Mucosa of descending colon (tissue), 3 donors: ENCODE results near the gene KDM6A. TPM values are rescaled to one million over a fixed set of nuclear protein-coding genes. Genes with fewer than 3 reads are reported as not detected.
"Not testable (repeated sequence)": the region's sequence is repeated elsewhere in the genome, so short reads cannot be mapped to it uniquely, and the experiment has no call there.

ENCODE experiments used
- ATAC-seq: fragments of 200-7000 bp; cut with Tn5 transposase; one replicate; pipeline ENCODE4 v1.9.1; 2020; ENCODE audit warnings: mild to moderate bottlenecking, moderate library complexity
- DNase-seq, 3 donors: peaks; one replicate each; pipeline ENCODE4 v3.0.0-alpha.2; 2020
- H3K36me3 ChIP-seq: fragments of 200-600 bp; one replicate; pipeline ENCODE4 v1.8.0; 2021; ENCODE audit warnings: low read depth, mild to moderate bottlenecking
- H3K4me1 ChIP-seq: fragments of 200-600 bp; one replicate; pipeline ENCODE4 v1.8.0; 2021; ENCODE audit warnings: low read depth, mild to moderate bottlenecking
- H3K4me3 ChIP-seq: fragments of 200-600 bp; one replicate; pipeline ENCODE4 v1.8.0; 2021; ENCODE audit warnings: mild to moderate bottlenecking
- H3K9me3 ChIP-seq: fragments of 200-600 bp; one replicate; pipeline ENCODE4 v1.8.0; 2021; ENCODE audit warnings: mild to moderate bottlenecking
- intact Hi-C, 2 donors: fragments of 100-400 bp; cut with DNase I in 1 of 2; cut with micrococcal nuclease in 1 of 2; formaldehyde crosslinking; loops; one replicate each; pipeline versions ENCODE4 v1.11.0 to v1.11.1; 2022; cut with DNase I, micrococcal nuclease
- total RNA-seq, 3 donors: library from RNA; stranded (reverse); fragmentation: NEBNext Ultra II Directional in 2 of 3; extraction: Animal tissue kit (Norgen Biotek cat#: 25700) in 2 of 3; gene quantifications; one replicate each; pipeline versions ENCODE4 v1.2.1 to v1.2.4, GENCODE V29; 2021 to 2023
- TF ChIP-seq, protein P1 (sequence below): fragments of 200-600 bp; IDR thresholded peaks from one replicate; pipeline ENCODE4 v1.8.0; 2022; ENCODE audit warnings: antibody characterized with exemption, mild to moderate bottlenecking
- donor health status: DM: no; HTN: no; CAD: no; lungs with moderate emphysema.
- donor health status: DM: no; HTN: no; CAD: no.
- donor health status: DM: no; HTN: yes; CAD: no.

KDM6A gene
- total RNA-seq, 3 donors from 2014 or later: 24.0 to 41.5 (median 36.5) TPM

DNA sequence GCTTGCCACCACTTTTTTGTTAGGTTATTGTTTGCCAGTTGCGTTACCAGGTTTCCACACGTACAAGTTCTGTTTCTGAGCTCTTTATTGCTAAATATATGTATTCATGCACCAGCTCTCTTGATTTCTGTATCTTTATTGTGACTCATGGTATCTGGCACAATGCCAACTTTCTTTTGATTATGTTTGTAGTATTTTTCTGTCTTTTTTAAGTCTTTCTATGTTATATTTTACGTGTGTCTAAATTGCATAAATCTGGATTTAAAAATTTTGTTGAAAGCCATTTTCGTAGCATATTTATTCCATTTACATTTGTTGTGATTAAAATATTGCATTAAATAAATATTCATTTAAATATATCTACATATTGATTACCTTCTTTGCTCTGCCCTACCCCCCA is 73.8 kb downstream of the KDM6A start:
- Histone ChIP-seq H3K4me1 (no peaks in the 10 kb centered on the region), H3K9me3 (no peaks in the 10 kb centered on the region), H3K36me3 (no peaks in the 10 kb centered on the region), H3K4me3 (no peak overlapping the region)
- intact Hi-C loops: no loop called here
- TF ChIP-seq, protein P1, sequence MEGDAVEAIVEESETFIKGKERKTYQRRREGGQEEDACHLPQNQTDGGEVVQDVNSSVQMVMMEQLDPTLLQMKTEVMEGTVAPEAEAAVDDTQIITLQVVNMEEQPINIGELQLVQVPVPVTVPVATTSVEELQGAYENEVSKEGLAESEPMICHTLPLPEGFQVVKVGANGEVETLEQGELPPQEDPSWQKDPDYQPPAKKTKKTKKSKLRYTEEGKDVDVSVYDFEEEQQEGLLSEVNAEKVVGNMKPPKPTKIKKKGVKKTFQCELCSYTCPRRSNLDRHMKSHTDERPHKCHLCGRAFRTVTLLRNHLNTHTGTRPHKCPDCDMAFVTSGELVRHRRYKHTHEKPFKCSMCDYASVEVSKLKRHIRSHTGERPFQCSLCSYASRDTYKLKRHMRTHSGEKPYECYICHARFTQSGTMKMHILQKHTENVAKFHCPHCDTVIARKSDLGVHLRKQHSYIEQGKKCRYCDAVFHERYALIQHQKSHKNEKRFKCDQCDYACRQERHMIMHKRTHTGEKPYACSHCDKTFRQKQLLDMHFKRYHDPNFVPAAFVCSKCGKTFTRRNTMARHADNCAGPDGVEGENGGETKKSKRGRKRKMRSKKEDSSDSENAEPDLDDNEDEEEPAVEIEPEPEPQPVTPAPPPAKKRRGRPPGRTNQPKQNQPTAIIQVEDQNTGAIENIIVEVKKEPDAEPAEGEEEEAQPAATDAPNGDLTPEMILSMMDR: no peak
- no peak for ATAC-seq
- DNase-seq: no peak

DNA sequence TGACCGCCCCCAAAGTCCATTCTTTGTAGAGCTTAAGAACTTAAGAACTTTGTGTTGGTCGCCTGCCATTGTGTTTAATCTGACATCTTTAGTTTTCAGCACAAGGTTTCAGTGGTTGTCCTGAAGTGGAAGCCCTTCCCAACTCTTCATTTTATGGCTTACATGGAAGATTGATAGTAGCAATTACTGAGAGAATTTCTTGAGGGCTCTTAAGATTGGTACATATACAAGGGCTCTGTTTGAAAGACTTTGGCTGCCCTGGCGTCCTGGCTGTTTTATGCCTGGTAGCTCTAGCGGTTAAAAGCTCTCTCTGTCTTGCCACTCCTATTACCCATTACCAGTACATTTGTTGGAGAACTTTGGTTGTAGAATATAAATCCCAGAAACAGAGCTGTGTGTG is 75.0 kb downstream of the KDM6A start:
- ATAC-seq: no peak
- TF ChIP-seq, protein P1: no peak
- DNase-seq: no peak
- Histone ChIP-seq H3K4me3 (no peak overlapping the region), H3K4me1 (no peaks in the 10 kb centered on the region), H3K9me3 (no peaks in the 10 kb centered on the region), H3K36me3 (no peaks in the 10 kb centered on the region)
- intact Hi-C loops: no loop called here

DNA sequence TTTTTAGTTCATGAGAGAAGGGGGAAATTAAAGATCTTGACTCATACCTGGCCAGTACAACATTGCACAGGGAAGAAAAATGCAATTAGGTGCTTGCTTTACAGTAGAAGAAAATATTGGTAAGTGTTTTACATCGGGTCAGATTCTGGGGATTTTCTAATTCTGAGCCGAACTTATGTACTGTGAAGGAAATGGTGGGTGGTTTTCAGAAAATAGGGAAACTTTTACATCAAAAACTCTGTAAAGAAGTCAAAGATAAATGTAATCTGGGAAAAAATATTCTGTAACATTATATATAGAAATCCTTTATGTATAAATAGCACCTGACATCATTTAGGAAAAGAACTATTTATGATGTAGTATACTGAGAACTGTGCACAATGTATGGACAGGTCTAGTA is 75.4 kb downstream of the KDM6A start:
- intact Hi-C loops: no loop called here
- no peaks in the 10 kb centered on the region for H3K4me1 ChIP-seq
- H3K4me3 ChIP-seq: no peak overlapping the region
- DNase-seq: no peak
- H3K36me3 ChIP-seq: no peaks in the 10 kb centered on the region
- TF ChIP-seq, protein P1: no peak
- no peak for ATAC-seq
- H3K9me3 ChIP-seq: no peaks in the 10 kb centered on the region

DNA sequence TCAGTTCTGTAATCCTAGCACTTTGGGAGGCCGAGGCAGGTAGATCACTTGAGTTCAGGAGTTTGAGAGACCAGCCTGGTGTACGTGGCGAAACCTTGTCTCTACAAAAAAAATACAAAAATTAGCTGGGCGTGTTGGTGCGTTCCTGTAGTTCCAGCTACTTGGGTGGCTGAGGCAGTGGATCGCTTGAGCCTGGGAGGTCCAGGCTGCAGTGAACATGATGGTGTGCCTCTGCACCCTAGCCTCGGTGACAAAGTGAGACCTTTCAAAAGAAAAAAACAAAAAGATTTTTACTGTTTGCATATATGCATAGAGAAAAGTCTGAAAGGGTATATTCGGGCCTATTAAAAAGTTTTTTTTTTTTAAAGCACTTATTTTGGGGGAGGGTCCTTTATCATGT is 76.1 kb downstream of the KDM6A start:
- Histone ChIP-seq H3K36me3 (no peaks in the 10 kb centered on the region), H3K4me1 (no peaks in the 10 kb centered on the region), H3K9me3 (no peaks in the 10 kb centered on the region), H3K4me3 (no peak overlapping the region)
- ATAC-seq: no peak
- TF ChIP-seq, protein P1: no peak
- intact Hi-C loops: no loop called here
- DNase-seq: no peak

DNA sequence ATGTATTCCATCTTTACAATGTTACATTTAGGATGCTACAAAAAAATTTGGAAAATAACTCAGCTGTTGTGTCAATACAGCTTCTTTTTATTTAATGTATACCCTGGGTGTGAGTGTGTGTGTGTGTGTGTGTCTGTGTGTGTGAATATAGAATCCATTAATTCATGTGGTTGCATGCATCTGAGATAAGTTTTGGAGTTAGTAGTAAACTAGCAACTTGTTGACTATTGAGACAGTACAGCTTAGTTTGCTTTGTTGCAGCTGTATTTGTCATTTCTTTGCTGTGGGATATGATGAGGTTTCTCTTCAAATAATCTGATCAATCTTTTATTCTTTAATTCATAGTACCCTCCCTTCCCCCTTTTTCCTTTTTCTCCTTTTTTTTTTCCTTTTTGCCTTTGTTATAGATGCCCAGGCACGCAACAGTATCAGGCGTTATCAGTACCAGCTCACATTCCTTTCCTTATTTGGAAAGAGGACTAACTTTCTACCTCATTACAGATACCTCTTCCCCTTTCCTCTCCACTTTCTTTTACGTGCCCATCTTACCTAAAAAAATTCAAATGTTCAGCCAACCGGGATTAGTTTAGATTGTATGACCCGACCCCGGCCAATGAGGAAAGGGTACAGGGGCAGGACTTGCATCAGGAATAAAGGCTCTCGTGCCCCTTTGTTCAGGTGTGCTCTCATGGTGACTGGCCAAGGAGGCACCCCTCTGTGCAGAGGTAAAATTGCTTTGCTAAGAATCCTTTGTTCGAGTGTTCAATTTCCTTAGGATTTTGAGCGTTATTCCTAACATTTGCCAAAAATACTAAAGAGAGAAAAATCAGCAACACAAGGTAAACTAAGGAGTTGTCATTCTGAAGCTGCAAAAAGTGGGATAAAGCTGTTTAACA is 77.7 kb downstream of the KDM6A start:
- H3K4me3 ChIP-seq, H3K9me3 ChIP-seq, DNase-seq, ATAC-seq, intact Hi-C loops, H3K36me3 ChIP-seq, H3K4me1 ChIP-seq: not testable (repeated sequence)

DNA sequence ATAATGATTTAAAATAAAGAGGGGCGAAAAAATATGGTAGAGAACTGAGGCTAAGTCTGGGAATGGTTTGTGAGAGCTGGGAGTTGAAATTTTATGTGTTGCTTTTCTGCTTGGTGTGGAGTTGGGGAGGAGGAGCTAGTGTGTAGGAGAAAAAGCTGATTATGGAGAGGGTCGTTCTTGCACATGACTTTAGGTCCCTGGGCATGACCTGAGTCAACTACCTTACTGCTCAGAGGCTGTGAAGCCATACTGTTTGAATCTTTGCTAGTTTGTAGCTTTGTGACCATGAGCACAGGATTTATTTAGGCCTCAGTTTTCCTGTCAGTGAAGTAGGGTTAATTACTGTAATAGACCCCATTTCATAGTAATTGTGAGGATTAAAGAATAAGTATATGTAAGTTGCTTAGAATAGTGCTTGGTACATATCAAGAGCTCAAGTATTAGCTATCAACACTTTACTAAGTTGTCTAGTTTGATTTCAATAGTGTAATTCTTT is 78.6 kb downstream of the KDM6A start:
- TF ChIP-seq, protein P1: no peak
- intact Hi-C loops: no loop called here
- no peak overlapping the region for H3K4me3 ChIP-seq
- H3K4me1 ChIP-seq: no peaks in the 10 kb centered on the region
- ATAC-seq: no peak
- DNase-seq: no peak
- no peaks in the 10 kb centered on the region for H3K9me3 ChIP-seq
- H3K36me3 ChIP-seq: no peaks in the 10 kb centered on the region
